Fibroblast of the aortic adventitia (primary cell): Measurements from ENCODE around the gene CGB1. TPM values are rescaled to one million over a fixed set of nuclear protein-coding genes. Genes with fewer than 3 reads are reported as not detected.
A peak's percentile ranks its signal among the peaks of the same experiment; 100 is the strongest.

ENCODE experiments used
- DNase-seq: peaks from one replicate; pipeline ENCODE4 v3.0.0-alpha.2; 2010; ENCODE audit warnings: low read depth
- H3K4me3 ChIP-seq: 2 replicates; pipeline ENCODE4 v1.5.1; 2011; ENCODE audit warnings: low read depth, mild to moderate bottlenecking, control low read depth, low read length, moderate library complexity
- total RNA-seq: library from RNA; depleted of rRNA; stranded (reverse); fragments of >200 nt; gene quantifications from 2 replicates; pipeline ENCODE4 v1.2.3, GENCODE V29; 2012; ENCODE audit warnings: low replicate concordance
- TF ChIP-seq, protein P1 (sequence below): IDR thresholded peaks from 2 replicates; pipeline ENCODE4 v1.5.1; 2011; ENCODE audit warnings: mild to moderate bottlenecking, low read length, control low read depth, inconsistent platforms; ENCODE audit not compliant: insufficient read depth

CGB1 gene
- total RNA-seq, 1 donor: not detected

DNA sequence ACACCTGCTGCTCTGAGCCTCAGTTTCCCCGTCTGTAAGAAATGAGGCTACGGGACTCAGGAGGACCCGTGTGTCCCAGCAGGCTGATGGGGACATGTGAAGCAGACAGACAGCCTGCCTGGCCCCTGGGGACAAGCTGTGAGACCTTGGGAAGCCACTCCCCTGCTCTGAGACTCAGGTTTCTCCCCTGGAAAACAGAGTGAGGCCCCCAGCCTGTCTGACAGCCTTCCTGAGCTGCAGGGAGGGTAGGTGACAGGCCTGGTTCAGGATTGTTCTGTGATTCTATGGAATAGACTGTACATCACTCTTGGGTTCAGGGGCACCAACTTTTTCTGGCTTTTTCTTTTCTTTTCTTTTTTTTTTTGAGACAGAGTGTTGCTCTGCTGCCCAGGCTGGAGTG lies 30.9 kb upstream of the CGB1 start:
- TF ChIP-seq, protein P1, sequence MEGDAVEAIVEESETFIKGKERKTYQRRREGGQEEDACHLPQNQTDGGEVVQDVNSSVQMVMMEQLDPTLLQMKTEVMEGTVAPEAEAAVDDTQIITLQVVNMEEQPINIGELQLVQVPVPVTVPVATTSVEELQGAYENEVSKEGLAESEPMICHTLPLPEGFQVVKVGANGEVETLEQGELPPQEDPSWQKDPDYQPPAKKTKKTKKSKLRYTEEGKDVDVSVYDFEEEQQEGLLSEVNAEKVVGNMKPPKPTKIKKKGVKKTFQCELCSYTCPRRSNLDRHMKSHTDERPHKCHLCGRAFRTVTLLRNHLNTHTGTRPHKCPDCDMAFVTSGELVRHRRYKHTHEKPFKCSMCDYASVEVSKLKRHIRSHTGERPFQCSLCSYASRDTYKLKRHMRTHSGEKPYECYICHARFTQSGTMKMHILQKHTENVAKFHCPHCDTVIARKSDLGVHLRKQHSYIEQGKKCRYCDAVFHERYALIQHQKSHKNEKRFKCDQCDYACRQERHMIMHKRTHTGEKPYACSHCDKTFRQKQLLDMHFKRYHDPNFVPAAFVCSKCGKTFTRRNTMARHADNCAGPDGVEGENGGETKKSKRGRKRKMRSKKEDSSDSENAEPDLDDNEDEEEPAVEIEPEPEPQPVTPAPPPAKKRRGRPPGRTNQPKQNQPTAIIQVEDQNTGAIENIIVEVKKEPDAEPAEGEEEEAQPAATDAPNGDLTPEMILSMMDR: no peak
- no peak overlapping the region for H3K4me3 ChIP-seq
- DNase-seq: no peak

- DNase-seq: no peak
- TF ChIP-seq, protein P1: no peak
- no peak overlapping the region for H3K4me3 ChIP-seq
These were observed 29.3 kb upstream of the CGB1 start for GRCh38 chr19:49065905-49066512.

- TF ChIP-seq, protein P1: no peak
- DNase-seq: no peak
These were observed 28.3 kb upstream of the CGB1 start, which contains the start of gene NTF4 for GRCh38 chr19:49064768-49065611. TSS of gene NTF4 (minus strand) at chr19:49064818. CDS start at chr19:49061997, 2,821 bp downstream.

DNA sequence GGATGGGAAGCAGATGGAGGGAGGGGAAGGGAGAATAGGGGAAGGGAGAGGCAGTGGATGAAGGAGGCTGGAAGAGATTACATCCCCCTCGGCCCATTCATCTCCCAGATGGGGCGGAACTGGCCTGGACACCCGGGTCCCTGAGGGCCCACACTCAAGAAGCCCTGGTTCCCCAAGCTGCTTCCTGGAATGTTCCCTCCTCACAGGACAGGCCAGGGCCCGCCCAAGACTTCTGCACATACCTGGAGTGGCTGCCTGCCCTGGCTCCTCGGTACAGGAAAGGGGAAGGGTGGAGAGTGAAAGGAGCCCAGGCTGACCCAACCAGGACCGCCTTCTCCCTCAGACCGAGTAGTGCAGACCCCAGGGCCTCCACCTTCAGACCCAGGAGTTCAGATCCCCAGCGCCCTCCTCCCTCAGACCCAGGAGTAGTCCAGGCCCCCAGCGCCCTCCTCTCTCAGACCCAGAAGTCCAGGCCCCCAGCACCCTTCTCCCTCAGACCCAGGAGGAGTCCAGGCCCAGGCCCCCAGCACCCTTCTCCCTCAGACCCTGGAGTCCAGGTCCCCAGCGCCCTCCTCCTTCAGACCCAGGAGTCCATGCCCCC lies 27.4 kb upstream of the CGB1 start:
- no peak for DNase-seq
- H3K4me3 ChIP-seq: no peak overlapping the region
- TF ChIP-seq, protein P1: no peak

More at GRCh38 chr19:49064768-49065611, 28.3 kb upstream of the CGB1 start, which contains the start of gene NTF4:
- H3K4me3 ChIP-seq: peak within 1 kb of the TSS; percentile 48

GRCh38 chr19:49061445-49061844 lies 24.8 kb upstream of the CGB1 start:
- TF ChIP-seq, protein P1: no peak
- H3K4me3 ChIP-seq: no peak overlapping the region
- no peak for DNase-seq

DNA sequence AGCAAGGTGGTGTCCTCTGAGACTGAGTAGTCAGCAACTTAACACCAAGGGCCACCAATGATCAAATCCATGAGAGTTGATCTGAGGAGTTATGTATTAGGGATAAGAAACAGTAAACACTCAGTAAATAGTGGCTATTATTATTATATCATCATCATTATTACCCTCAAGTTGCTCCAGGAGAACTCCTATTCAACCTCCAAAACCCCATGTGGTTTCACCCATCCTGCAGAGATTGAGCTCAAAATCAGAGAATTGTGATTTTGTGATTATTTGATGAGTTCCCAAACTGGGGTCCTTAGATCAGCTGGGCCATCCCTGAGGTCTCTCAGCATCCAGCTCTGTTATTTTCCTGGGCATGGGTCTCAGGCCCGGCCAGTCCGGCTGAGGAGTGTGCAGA lies 24.3 kb upstream of the CGB1 start:
- TF ChIP-seq, protein P1: no peak
- H3K4me3 ChIP-seq: no peak overlapping the region
- DNase-seq: no peak
